Endothelial cell of umbilical vein (primary cell): Measurements from ENCODE around the gene DNAJC27. TPM values are rescaled to one million over a fixed set of nuclear protein-coding genes. Genes with fewer than 3 reads are reported as not detected.

Experiments
- BruUV-seq: library from RNA; stranded (reverse); fragments of 400-500 nt; replicated peaks from 2 replicates; lab custom pipeline; 2021; lab: Mats Ljungman, UMichigan
- CTCF ChIA-PET: fragments of 300-600, 350-600 bp; sonication (Branson Sonifier 250); formaldehyde crosslinking; loops from one replicate; lab custom pipeline; 2021; ENCODE audit warnings: antibody characterized with exemption, inconsistent platforms; lab: Charles Lee
- POLR2A ChIA-PET: fragments of 300-600, 350-600 bp; sonication (Branson Sonifier 250); formaldehyde crosslinking; loops from one replicate; lab custom pipeline; 2021; ENCODE audit warnings: antibody characterized with exemption, inconsistent platforms; lab: Charles Lee
- DNase-seq: peaks from one replicate; pipeline ENCODE4 v3.0.0-alpha.2; 2011; ENCODE audit warnings: low read depth, low spot score
- FAIRE-seq: peaks from 2 replicates; lab custom pipeline; 2011; peaks lifted over from hg19 to GRCh38; lab: Jason Lieb, UNC
- H2AFZ ChIP-seq: 2 replicates; pipeline ENCODE4 v1.6.0; 2012; ENCODE audit warnings: low read depth, low read length, control low read depth, inconsistent platforms
- H3K27ac ChIP-seq: 2 replicates; pipeline ENCODE4 v1.5.1; 2011; ENCODE audit warnings: low read depth, mild to moderate bottlenecking, control low read depth, low read length, moderate library complexity; ENCODE audit not compliant: insufficient read depth
- H3K27me3 ChIP-seq, 2 experiments: 2 replicates each; pipeline versions ENCODE4 v1.6.0 to v1.6.1; 2011; ENCODE audit warnings: low read length in 2 of 2, mixed read lengths in 1 of 2; ENCODE audit not compliant: control insufficient read depth in 2 of 2, insufficient read depth in 2 of 2
- H3K36me3 ChIP-seq, 2 experiments: 2 replicates in 1 of 2; 3 replicates in 1 of 2; pipeline ENCODE4 v1.5.1; 2011; ENCODE audit warnings: low read length in 2 of 2, mild to moderate bottlenecking in 1 of 2, moderate library complexity in 1 of 2; ENCODE audit not compliant: control insufficient read depth in 2 of 2, insufficient read depth in 2 of 2; ENCODE audit errors: extremely low read depth in 1 of 2
- H3K4me1 ChIP-seq: 3 replicates; pipeline ENCODE4 v1.5.1; 2011; ENCODE audit warnings: mild to moderate bottlenecking, low read length; ENCODE audit not compliant: control insufficient read depth, insufficient read depth; ENCODE audit errors: extremely low read depth
- H3K4me2 ChIP-seq: 2 replicates; pipeline ENCODE4 v1.6.1; 2011; ENCODE audit warnings: low read length, control low read depth, mixed read lengths; ENCODE audit not compliant: insufficient read depth
- H3K4me3 ChIP-seq, 3 experiments: fragments of 200-600 bp in 1 of 3; sonication (generic), shearing (Covaris generic) in 1 of 3; replicated peaks in 1 of 3; 2 replicates each; pipeline ENCODE4 v1.5.1; 2011 to 2016; ENCODE audit warnings: control low read depth in 3 of 3, low read length in 3 of 3, mild to moderate bottlenecking in 2 of 3, inconsistent platforms in 1 of 3, low read depth in 1 of 3, moderate library complexity in 1 of 3; ENCODE audit not compliant: insufficient read depth in 1 of 3
- H3K79me2 ChIP-seq: 2 replicates; pipeline ENCODE4 v1.6.0; 2012; ENCODE audit warnings: low read length, inconsistent platforms; ENCODE audit not compliant: control insufficient read depth, insufficient read depth
- H3K9ac ChIP-seq: replicated peaks from 2 replicates; pipeline ENCODE3; 2011; ENCODE audit warnings: low read length, control low read depth; ENCODE audit not compliant: insufficient read depth; ENCODE audit errors: extremely low read depth
- H3K9me1 ChIP-seq: replicated peaks from 3 replicates; pipeline ENCODE4 v1.6.0; 2011; ENCODE audit warnings: mild to moderate bottlenecking, low read length; ENCODE audit not compliant: control insufficient read depth, insufficient read depth; ENCODE audit errors: extremely low read depth
- H3K9me3 ChIP-seq: replicated peaks from 2 replicates; pipeline ENCODE4 v1.5.1; 2012; ENCODE audit warnings: low read length, inconsistent platforms; ENCODE audit not compliant: control insufficient read depth, insufficient read depth
- H4K20me1 ChIP-seq: replicated peaks from 2 replicates; pipeline ENCODE3; 2011; ENCODE audit warnings: mild to moderate bottlenecking, low read length; ENCODE audit not compliant: control insufficient read depth, insufficient read depth; ENCODE audit errors: extremely low read depth
- CTCF ChIP-seq, 2 donors: IDR thresholded peaks; 1 replicate in 1 of 2; 2 replicates in 1 of 2; pipeline ENCODE4 v1.5.1; 2011; ENCODE audit warnings: low read length in 2 of 2, mild to moderate bottlenecking in 2 of 2, moderate library complexity in 2 of 2, control low read depth in 1 of 2, inconsistent platforms in 1 of 2, low read depth in 1 of 2; ENCODE audit not compliant: insufficient read depth in 1 of 2; ENCODE audit errors: extremely low read depth in 1 of 2
- EZH2 ChIP-seq: IDR thresholded peaks from 2 replicates; pipeline ENCODE4 v1.6.1; 2012; ENCODE audit warnings: borderline replicate concordance, low read depth, mild to moderate bottlenecking, moderate library complexity, low read length, inconsistent platforms; ENCODE audit not compliant: severe bottlenecking
- FOS ChIP-seq: IDR thresholded peaks from 2 replicates; pipeline ENCODE4 v1.6.1; 2011; ENCODE audit warnings: mild to moderate bottlenecking, low read length, moderate library complexity, borderline replicate concordance; ENCODE audit not compliant: insufficient read depth
- GATA2 ChIP-seq: IDR thresholded peaks from 2 replicates; pipeline ENCODE4 v1.7.0; 2011; ENCODE audit warnings: low read depth, mild to moderate bottlenecking, moderate library complexity, mixed read lengths, low read length; ENCODE audit not compliant: insufficient read length, insufficient read depth
- JUN ChIP-seq: IDR thresholded peaks from 2 replicates; pipeline ENCODE4 v1.6.1; 2011; ENCODE audit warnings: borderline replicate concordance, low read depth; ENCODE audit not compliant: insufficient read length, insufficient read depth
- MAX ChIP-seq: IDR thresholded peaks from 2 replicates; pipeline ENCODE4 v1.6.1; 2011; ENCODE audit not compliant: insufficient read depth, insufficient read length
- MYC ChIP-seq: IDR thresholded peaks from one replicate; pipeline ENCODE4 v1.6.1; 2011; ENCODE audit warnings: mild to moderate bottlenecking, low read depth, low read length
- POLR2A ChIP-seq: IDR thresholded peaks from 2 replicates; pipeline ENCODE4 v1.6.1; 2012; ENCODE audit warnings: low read depth, mild to moderate bottlenecking, control low read depth, low read length
- POLR2AphosphoS5 ChIP-seq: IDR thresholded peaks from 2 replicates; pipeline ENCODE4 v1.6.1; 2012; ENCODE audit warnings: low read depth, mild to moderate bottlenecking, control low read depth, low read length, moderate library complexity; ENCODE audit not compliant: insufficient read depth
- dilution Hi-C: fragments of 300-500 bp; cut with MboI; formaldehyde crosslinking; loops from one replicate; pipeline ENCODE4 v1.15.0; 2019; ENCODE audit warnings: low sequenced_read_pairs; ENCODE audit not compliant: extremely low pct_ligation_motif_present
- intact Hi-C: fragments of 100-400 bp; cut with micrococcal nuclease; formaldehyde crosslinking; loops from one replicate; pipeline ENCODE4 v1.10.0; 2022
- polyA plus RNA-seq, 4 experiments: library from polyadenylated mRNA; depleted of rRNA in 3 of 4; stranded (reverse) in 3 of 4; unstranded in 1 of 4; fragments of >200 nt; gene quantifications; 2 replicates each; pipeline versions ENCODE4 v1.2.1 to v1.2.3, GENCODE V29; 2011 to 2012; ENCODE audit warnings: missing spikeins in 1 of 4
- total RNA-seq: library from RNA; stranded (reverse); gene quantifications from 2 replicates; pipeline ENCODE4 v1.2.3, GENCODE V29; 2021

Gene DNAJC27
- total and polyA plus RNA-seq, 2 donors (not counting 3 experiments of a cell fraction or from before 2014, with no cell fraction given), result 1.3 to 3.2 TPM

- dilution Hi-C loops, result no loop called here
Measured at GRCh38 chr2:24978661-24979060, 6.9 kb upstream of the DNAJC27 start.

More at GRCh38 chr2:24978661-24979060, 6.9 kb upstream of the DNAJC27 start:
- Histone ChIP-seq H3K9ac (no peak overlapping the region), H3K4me1 (no peaks in the 10 kb centered on the region), H3K79me2 (no peaks in the 10 kb centered on the region), H3K4me3 (no peak overlapping the region), H4K20me1 (no peaks in the 10 kb centered on the region), H3K36me3 (no peaks in the 10 kb centered on the region), H3K4me2 (no peak overlapping the region), H3K27me3 (peaks cover 0 to 4% of the 10 kb centered on the region in 2 experiments), H3K27ac (no peak overlapping the region), H3K9me1 (no peaks in the 10 kb centered on the region), H2AFZ (no peak overlapping the region), H3K9me3 (no peaks in the 10 kb centered on the region)
- FAIRE-seq (no peak), DNase-seq (no peak)
- TF ChIP-seq GATA2 (no peak), EZH2 (no peak), MYC (no peak), POLR2AphosphoS5 (no peak), POLR2A (no peak), MAX (no peak), CTCF (IDR thresholded peaks at IDR 0.05; ENCODE audit: extremely low read depth in 1 of 2, insufficient read depth in 1 of 2, low read depth in 1 of 2, low read length in 2 of 2) (no peak), JUN (no peak), FOS (no peak)
- BruUV-seq, result no TSS peak
- POLR2A ChIA-PET, result no interaction called here
- CTCF ChIA-PET, result interaction anchor here (0.6 to 14.6 kb wide), 4 partner anchors 20 to 217 kb away, joined by 3 to 679 read pairs (median 62); no protein-coding TSS in a partner anchor
- intact Hi-C loops, result no loop called here
